Measurements from ENCODE around the gene GSTA5.
"Not testable (repeated sequence)": the region's sequence is repeated elsewhere in the genome, so short reads cannot be mapped to it uniquely, and the experiment has no call there.

DNA sequence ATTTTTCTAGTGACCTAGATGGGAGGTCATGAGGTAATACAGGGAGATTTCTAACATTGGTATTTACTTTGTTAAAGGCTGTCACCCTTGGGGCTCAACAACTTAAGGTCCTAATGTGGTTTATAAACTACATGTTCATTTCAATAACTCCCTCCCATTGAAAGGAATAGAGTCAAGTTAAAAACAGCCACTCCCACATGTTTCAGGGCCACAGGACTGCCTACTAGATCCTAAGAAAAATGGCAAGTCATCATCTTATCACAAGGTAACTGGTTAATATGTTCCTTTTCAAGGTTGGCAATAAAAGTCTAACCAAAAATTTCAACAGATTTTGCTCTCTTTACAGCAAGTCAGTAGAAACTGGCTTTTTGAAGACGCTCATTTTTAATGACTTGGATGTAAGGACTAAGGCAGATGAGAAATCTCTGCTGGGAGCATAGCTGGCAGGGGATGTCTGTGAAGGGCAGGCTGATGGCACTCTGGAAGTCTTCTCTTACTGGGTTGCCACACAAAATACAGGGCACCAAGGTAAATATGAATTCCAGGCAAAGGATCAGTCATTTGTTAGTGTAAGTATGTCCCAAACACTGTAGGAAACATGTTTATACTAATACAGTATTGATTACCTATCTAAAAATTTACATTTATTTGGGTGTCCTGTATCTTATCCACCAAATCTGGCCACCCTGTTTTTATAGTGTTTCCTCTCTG lies 13.4 kb downstream of the GSTA5 start:
- TF ChIP-seq, protein P1, sequence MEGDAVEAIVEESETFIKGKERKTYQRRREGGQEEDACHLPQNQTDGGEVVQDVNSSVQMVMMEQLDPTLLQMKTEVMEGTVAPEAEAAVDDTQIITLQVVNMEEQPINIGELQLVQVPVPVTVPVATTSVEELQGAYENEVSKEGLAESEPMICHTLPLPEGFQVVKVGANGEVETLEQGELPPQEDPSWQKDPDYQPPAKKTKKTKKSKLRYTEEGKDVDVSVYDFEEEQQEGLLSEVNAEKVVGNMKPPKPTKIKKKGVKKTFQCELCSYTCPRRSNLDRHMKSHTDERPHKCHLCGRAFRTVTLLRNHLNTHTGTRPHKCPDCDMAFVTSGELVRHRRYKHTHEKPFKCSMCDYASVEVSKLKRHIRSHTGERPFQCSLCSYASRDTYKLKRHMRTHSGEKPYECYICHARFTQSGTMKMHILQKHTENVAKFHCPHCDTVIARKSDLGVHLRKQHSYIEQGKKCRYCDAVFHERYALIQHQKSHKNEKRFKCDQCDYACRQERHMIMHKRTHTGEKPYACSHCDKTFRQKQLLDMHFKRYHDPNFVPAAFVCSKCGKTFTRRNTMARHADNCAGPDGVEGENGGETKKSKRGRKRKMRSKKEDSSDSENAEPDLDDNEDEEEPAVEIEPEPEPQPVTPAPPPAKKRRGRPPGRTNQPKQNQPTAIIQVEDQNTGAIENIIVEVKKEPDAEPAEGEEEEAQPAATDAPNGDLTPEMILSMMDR (IDR thresholded peaks at IDR 0.05; ENCODE audit: low read length) = not testable (repeated sequence)
- not testable (repeated sequence) for TF ChIP-seq EZH2 (IDR thresholded peaks at IDR 0.05; ENCODE audit: borderline replicate concordance, low read length)

All from OCI-LY1 (cell line).